HG03108 (cell line): ENCODE results near the gene ASB2.

Experiments used
- ATAC-seq: cut with Tn5 transposase; IDR thresholded peaks from one replicate; pipeline ENCODE4 v1.9.1; 2021; ENCODE audit warnings: moderate library complexity; ENCODE audit not compliant: unreplicated experiment

Gene ASB2

GRCh38 chr14:93980456-93981201 is 4.3 kb upstream of the ASB2 start:
- no peak for ATAC-seq

- no peak for ATAC-seq
These were observed 2.4 kb upstream of the ASB2 start for GRCh38 chr14:93978735-93979134.

GRCh38 chr14:93977790-93978581 is 1.6 kb upstream of the ASB2 start:
- ATAC-seq = peak; percentile 50

DNA sequence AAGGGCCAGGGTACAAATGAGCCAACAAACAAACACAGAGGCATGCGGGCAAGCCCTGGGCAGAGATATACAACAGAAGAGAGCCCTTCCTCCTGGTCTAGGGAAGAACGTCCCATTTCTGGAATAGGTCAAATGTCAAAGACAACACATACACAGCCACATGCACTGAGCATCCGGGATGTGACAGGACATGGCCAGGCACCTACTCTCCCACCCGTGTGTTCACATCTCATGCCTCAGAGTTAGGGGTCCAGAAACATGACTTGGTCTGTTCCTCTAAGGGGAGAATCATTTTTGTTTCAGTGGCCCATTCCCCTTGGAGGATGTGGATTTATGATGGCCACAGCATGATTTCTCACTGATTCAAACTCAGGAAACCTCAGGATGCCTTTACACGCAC is 801 bp upstream of the ASB2 start:
- no peak for ATAC-seq

- peak; percentile 53 for ATAC-seq
These were observed 436 bp downstream of the ASB2 start for GRCh38 chr14:93975791-93976476.

DNA sequence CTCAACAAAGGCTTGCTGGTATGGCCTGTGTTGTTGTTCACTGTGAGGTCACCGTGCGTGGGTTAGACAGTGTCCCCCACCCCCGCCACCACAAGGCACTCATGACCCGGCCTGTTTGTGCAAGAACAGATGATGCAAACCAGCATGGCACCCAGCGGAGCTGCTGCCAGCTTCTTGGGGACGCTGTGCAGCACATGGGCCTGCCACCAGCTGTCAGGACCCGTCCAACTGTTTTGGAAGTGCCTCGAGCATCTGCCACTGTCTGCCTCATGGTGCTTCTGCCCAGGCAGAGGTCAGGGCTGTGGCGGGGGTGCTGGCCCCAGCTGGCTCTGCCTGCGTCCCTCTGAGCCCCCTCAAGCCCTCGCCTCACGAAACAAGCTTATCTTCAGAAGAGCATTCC is 1.5 kb downstream of the ASB2 start:
- no peak for ATAC-seq

DNA sequence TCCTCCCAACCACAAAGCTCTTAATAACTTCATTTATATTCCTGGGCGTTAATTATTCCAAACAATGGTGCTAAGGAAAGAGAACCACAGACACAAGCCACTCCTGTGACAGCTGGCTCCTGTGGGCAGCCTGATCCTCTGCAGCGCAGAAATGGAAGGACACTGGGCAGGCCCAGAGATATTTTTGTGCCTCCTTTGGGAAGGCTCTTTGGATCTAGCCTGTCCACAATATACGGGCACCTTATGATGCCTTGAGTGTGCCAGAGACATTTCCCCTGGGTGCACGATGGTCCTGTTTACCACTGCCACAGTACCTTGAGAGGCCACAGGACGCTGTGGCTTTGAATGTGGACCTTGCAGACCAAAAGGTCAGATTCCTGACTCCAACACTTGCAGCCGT is 2.1 kb downstream of the ASB2 start:
- ATAC-seq = no peak

GRCh38 chr14:93973607-93974006 is 2.8 kb downstream of the ASB2 start:
- no peak for ATAC-seq

- ATAC-seq = no peak
These were observed 3.7 kb downstream of the ASB2 start for GRCh38 chr14:93972618-93973205.

DNA sequence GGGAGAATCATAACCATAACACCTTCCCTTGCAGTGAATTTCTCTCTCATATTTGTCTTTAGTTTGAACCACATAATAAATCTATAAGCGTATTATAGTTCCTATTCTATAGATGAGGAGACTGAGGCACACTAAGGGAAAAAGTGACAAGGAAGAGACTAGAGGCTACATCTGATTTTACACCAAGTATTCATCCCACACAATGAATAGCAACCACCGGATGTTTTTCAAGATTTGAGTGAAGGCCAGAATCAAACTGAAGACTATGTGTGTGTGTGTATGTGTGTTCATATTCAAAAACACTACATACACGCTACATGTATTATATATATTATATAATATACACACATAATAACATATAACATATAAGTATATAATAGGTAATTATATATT is 4.7 kb downstream of the ASB2 start:
- ATAC-seq = no peak

DNA sequence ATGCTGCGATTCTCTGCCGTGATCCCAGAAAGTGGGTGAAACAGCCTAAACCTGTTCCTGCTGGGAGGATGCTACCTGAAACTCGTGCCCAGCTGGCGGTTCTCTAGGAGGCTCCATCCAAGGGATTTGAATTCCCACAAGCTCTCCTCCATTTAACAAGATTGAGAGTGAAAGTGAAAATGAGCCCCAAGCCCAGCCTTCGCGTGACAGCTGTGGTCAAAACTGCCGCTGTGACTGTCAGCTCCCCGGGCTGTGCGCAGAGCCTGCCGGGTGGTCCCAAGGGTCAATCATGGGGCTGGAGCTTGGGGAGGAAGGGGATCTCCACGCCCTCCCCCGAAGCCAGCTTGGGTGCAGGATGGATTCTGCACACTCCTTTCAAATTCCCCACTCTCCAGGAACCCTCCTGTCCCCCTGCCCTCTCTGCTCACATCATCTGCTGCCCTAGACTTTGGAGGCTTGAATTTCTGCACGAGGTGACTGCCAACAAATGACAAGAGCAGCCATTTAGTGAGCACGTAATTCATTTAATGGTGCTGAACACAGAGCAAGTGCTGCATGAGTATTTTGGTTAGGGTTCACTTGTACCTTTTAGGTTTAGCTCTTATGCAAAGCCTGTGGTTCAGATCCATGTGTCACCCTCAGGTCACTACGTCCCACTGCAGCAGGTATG is 5.3 kb downstream of the ASB2 start:
- peak; percentile 32 for ATAC-seq

DNA sequence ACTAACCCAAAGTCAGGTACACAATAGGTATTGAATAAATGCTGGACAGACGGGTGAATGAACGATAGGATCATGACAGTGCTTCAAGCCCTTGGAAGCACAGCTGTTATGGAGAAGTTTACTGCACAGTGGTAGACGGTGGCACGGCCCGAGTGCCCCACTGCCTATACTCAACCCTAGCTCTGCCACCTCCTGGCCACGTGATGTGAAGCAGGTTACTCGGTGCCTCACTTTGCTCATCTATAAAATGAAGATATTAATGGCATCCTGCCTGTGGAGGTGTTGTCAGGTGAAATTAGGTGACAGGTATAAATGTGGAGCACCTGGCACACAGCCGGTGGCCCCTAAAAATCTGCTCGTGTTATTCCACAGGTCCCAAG is 5.8 kb downstream of the ASB2 start:
- ATAC-seq = no peak

- ATAC-seq = no peak
These were observed 7.1 kb downstream of the ASB2 start for GRCh38 chr14:93969082-93969828.

DNA sequence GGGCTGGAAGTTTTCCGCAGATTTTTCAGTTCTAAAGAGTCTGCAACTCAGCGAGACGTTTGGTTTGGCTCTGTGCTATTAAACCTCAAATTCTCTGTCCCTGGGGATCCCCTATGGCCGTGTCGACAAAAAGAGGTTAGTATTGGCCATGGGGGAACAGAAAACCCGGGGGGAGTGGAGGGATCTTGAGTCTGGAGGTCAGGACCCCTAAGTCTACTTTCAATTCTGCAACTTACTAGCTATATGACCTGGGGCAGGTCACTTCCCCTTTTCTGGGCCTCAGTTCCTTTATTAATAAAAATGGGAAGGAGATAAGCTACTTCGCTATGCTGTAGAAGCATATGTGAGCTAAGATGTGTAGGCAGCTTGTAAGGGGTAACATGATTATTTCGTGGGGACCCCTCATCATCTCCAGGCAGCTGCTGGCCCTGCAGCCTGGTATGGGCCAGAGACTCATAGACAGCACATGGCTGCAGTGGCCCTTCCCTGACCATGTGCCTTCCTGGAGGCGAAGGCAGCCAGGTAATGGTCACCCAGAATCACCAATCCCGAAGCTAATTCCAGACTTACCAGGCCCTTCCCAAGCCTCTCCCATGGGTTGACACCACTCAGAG is 8.6 kb downstream of the ASB2 start:
- ATAC-seq = peak; percentile 33

DNA sequence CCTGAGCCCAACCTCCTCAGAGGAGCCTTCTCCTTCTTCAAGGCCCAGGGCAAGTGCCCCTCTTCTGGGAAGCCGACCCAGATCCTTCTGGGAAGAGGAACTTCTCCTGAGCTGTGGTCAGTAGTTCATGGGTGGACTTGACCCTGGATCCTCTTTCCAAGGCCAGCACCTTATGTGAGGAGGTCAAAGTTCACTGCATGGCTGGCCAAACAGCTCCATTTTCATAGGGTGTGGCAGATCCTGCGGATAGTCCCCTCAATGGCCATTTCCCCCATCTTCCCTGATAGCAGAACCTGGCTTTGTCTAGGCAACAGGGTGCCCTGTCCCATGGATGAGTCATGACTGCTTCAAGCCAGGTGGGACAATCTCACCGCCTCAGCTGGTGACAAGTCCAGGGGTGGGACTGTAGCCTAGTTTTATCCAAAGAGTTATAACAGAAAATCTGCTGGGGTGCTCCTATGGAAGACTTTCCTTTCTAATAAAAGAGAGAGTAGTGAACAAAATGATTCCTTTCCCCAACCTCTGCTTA is 10.4 kb downstream of the ASB2 start:
- no peak for ATAC-seq

DNA sequence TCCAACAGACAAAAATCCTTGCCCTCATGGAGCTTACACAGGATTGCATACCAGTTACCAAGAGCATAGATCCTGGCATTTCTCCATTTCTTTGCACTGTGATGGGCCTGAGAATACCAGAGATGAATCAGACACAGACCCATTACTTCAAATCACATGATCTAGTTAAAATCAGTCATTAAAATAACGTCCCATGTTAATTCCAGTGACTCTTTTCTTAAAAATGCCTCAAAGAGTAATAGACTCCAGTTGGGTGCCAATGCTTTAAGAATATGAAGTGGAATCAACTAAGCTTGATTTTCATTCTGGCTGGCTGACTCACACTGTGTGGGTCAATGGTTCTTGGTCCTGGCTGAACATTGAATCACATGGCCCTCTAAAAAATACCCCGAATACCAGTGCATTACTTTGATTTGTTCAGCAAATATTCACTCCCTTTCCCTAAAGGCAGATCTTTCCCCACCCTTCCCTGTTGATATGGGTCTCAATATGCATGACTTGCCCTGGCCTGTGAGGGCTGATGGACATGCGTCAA is 11.0 kb downstream of the ASB2 start:
- no peak for ATAC-seq

DNA sequence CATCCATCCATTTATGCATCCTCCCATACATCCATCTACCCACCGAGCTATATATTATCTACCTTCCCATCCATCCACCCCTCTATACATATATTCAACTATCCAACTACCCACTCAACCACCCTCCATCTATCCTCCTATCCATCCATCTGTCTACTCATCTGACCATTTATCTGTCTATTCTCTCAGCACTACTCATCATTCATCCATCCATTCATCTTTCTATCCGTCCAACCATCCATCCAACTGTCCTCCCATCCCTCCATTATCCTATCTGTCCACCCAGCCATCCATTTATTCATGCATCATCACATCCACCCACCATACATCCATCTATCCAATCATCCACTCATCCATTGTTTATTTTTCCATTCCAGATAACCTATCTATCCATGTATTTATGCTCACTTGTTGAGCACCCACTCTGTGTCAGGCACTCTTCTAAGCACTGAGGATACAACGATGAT is 11.5 kb downstream of the ASB2 start:
- no peak for ATAC-seq

DNA sequence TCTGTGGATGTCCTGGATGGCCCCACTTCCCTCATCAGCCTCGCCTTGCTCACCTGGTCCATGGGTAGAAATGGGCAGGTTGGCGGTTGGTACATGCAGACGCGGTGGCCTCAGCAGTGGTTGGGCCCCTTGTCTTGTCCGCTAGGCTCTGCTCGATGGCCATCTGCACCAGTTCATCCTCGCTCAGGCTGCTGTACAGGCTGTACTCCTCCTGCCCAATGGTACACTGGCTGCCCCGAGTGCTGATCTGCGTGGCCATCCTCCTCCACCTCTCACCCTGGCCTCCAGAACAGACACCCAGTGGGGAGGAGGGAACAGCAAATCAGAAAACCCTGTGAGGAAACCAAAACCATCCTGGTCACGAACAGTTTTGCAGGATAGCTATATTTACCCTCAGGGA is 12.1 kb downstream of the ASB2 start:
- ATAC-seq = no peak

DNA sequence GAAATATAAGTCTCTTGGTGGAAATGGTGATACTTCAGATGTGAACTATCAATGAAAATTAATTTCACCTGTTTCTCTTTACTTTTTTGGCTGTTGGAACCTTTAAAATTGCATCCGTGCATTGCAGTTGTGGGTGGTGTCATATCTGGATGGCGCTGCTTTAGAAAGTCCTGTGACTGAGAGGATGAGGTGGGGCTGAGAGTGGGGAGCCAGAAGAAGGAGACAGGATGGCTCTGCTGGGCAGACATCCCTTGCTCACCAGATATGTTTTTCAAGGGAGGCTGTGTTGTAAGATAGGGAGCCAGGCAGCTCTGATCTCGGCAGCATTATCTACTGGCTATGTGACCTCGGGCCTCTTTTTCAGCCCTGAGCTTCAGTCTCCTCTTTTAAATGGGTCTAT is 12.7 kb downstream of the ASB2 start:
- ATAC-seq = no peak
